Hypothalamus (tissue), 51 donors: ENCODE data around the gene PSMB1.

Experiments used
- DNase-seq, 51 donors: peaks; one replicate each; lab custom pipeline; 2025; lab: John Stamatoyannopoulos, UW

PSMB1 gene

GRCh38 chr6:170552765-170553533, at the start of gene PSMB1:
PSMB1 (minus strand) TSS chr6:170553307; CDS start chr6:170553242, 65 bp downstream.
- peak; percentile 15 to 97 (median 91) for DNase-seq

DNA sequence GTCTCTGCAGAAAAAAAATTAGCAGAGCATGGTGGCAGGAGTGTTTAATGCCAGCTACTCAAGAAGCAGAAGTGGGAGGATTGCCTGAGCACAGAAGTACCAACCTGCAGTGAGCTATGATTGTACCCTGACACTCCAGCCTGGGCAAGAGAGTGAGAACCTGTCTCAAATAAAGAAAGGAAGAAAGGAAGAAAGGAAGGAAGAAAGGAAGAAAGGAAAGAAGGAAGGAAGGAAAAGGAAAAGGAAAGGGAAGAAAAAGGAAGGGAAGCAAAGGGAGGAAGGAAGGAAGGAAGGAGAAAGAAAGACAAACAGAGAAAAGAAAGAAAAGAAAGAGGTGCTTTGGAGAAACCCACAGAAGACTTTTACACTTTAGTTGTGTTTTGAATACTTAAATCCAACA, 44.2 kb upstream of the PSMB1 start:
- no peak for DNase-seq

GRCh38 chr6:170596426-170596825, 43.3 kb upstream of the PSMB1 start:
- no peak for DNase-seq

DNA sequence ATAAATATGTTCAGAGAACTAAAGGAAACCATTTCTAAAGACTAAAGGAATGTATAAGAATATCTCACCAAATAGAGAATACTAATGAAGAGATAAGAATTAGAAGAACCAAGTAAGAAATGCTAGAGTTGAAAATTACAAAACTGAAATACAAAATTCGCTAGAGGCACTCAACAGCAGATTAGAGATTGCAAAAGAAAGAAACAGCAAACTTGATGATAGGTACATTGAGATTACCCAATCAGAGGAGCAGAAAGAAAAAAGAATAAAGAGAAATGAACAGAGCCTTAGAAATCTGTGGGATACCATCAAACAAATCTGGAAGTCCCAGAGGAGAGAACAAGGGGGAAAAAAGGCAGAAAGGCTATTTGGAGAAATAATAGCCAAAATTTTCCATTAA, 37.6 kb upstream of the PSMB1 start:
- DNase-seq: no peak

DNA sequence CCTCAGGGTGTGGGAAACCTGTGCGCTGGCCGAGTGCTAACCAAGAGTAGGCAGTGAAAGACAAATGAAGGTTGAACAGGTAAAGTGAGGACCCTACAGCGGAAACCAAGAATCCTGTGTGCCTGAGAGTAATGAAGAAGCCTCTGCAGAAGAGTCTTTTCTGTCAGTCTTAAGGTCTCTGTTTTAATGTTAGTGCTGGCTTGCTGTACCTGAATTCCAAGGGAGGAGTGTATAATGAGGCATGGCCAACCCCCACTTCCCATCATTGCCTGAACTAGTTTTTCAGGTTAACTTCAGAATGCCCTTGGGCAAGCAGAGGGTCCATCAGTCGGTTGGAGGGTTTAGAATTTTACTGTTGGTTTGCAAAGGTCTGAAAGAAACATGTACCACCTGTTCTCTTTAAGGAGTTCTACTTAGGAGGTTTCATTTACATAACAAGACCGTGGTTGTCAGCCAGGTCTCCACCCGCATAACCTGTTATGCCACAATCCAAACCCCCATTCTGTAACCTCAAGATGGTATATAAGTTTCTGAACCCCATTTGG, 31.9 kb upstream of the PSMB1 start:
- no peak for DNase-seq

DNA sequence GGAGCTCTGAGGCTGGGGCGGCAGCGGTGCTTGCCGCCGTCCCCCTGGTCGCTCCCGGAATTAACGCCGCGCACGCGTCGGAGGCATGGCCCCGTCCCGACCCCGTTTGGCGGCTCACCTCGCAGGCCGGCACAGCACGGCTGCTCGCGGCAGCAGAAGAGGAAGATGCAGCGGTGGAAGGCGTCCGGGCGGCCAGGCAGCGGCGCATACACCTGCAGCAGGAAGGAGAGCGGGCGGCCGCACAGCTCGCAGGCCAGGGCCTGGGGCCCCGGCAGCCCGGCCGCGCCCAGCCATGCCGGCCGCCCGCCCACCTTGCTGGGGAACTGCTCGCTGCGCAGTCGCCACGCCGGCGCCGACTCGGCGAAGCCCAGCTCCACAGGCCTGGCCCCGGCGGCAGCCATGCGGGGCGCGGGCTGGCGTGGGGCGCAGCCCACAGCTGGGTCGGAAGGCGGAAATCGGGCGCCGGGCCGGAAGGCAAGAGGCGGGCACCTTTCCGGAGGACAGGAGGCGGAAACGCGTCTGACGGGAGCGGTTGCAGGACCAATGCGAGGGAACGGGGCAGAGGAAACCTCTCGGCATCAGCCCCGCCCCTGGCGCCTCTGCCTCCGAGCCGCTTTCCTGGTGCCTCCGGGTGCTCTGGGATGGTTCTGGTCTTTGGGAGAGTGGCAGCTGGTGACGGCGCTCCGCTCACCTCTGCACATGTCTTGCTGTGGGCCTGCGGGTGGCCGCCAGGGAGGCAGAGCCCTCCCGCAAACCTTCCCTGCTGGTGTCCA, 31.3 kb upstream of the PSMB1 start, which contains the start of gene PDCD2:
PDCD2 (minus strand) TSS at position 457 of the 773 bp plus-strand sequence; CDS start at position 401, 56 bp downstream.
- DNase-seq: peak; percentile 34 to 95 (median 83)

- peak in 1 of 51 donors; percentile 10 for DNase-seq
These were observed 30.7 kb upstream of the PSMB1 start for GRCh38 chr6:170583756-170584180.

GRCh38 chr6:170578909-170579308, 25.8 kb upstream of the PSMB1 start:
- no peak for DNase-seq

- no peak for DNase-seq
These were observed 22.1 kb upstream of the PSMB1 start for GRCh38 chr6:170575250-170575649.

DNA sequence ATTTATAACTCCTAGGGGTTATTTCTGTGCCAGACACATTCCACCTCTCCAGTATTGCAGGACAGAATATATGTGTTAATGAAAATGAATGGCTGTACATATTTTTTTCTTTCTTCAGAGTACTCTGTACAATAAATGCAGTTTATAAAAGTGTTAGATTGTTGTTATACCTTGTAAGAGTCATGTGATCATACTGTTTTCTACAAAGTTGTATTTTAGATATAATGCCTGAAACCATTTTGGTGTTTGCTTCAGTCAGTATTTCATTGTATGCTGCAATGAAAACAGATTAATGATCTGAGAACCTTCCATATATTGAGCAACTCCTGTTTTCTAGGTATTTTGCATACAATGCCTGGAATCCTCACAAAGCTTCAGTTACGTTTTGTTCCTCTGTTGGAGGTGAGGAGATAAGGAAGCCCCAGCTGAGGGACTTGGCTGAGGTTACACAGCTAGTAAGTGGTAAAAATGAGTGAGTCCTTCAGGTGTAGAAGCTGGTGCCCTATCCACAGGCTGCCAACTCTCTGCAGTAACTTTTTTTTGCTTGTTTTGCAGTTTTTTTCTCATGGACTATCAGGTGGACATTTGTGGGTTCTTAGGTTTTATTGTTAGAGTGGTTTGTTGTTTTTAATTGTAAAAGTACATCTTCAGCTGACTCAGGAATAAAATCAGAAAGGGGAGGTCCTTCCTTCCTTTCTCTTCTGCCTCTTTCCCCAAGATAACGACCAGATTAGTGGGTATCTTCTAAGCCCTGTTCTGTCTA, 19.8 kb upstream of the PSMB1 start:
- no peak for DNase-seq

GRCh38 chr6:170564936-170565530, 11.9 kb upstream of the PSMB1 start:
- DNase-seq: no peak

DNA sequence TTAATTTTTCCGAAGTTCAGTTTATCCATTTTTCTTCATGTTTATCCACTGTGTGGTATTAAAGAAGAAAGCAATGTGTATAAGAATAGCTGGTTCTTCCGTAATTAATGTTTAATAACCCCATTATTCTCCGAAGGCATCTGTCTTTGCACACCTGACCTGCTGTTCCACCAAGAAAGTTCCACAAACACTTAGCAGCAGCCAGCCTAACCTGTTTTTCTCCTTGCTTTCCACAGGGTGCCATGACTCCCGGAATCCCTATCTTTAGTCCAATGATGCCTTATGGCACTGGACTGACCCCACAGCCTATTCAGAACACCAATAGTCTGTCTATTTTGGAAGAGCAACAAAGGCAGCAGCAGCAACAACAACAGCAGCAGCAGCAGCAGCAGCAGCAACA, 8.4 kb upstream of the PSMB1 start:
- DNase-seq: no peak

DNA sequence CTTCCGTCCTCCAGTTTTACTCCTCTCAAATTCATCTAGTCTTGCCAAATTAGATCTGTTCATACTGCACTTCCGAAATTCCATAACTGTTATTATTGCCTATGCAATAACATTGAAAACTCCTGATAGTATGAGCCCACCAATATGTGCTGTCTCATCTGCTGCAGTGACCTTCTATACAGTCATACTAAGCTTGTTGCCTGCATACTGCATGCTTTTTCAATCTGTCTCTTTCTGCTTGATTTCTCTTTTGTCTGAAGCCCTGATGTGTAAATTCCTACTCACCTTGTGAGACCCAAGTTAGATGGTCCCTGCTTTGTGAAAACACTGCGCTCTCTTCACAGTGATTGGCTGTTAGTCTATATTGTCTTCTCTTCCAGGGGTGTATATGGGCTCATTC, 2.2 kb upstream of the PSMB1 start:
- DNase-seq: no peak

DNA sequence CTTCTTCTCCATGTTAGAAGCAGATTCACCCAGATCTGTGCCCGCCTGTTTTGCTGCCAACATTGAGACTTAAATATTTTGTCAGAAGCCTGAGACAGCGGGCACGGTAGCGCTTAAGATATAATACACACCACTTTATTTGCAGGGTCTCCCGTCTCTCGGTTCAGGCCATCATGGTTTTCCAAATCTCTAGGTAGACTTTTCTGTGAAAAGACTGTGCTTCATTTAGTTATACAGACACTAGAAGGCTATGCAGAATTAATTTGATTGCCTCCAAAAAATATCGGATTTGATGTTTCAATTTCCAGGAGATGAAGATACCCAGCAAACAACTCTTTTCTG, 1.7 kb upstream of the PSMB1 start:
- DNase-seq: no peak

DNA sequence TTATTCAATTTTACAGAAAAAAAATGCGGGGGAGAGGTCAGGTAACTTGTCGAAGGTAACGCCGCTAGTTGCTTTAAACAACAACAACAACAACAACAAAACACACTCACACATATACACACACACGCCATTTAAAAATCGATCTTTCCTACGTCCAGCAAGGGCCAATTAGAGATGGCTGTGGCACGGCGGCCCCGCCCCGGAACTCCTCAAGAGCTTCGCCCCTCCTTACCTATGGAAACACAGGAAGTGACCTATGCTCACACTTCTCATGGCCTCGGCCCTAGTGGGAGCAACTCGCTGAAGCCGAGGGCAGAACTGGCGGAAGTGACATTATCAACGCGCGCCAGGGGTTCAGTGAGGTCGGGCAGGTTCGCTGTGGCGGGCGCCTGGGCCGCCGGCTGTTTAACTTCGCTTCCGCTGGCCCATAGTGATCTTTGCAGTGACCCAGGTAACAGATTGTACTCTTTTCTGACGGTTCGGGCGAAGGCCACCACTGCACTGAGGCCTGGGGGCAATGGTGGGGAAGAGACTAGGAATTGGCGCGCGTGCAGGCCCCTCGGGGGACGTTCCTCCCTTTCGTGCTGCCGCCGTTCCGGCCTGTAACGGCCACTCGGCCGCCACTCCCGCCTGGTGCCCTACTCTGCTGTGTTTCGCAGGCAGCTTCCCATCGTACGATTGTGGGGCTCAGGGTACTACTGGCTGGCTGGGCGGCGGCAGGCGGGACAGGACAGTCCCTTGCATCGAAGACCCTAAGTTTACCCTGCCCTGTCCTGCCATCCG, 1.1 kb upstream of the PSMB1 start, which contains the start of gene TBP:
TBP (plus strand) TSS at position 357 of the 783 bp plus-strand sequence. CDS start 2,661 bp downstream, outside the sequence.
- peak; percentile 72 to 99 (median 96) for DNase-seq

DNA sequence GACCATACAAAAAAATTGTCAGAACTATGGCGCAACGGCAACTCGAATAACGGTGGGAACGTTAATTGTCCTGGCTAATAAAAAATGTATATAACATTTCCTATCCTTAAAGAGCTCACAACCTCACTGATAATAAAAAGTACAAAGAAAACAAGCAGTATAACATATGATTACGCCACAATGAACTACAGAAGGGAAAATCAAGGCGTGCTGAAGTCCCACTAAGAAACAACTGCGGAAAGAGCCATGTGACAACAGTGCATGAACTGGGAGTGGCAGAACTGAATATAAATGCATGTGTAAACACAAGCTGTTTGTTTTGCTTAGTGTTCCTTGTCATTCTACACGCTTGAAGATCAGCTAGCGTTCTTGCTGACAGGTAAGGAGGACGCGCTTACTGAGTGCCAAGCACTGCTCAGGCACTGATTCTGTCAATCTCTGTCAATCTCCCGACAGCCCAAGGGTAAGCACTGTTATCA, 466 bp upstream of the PSMB1 start:
- DNase-seq: peak in 20 of 51 donors; percentile 16 to 80 (median 60)

GRCh38 chr6:170545405-170545804, 7.7 kb downstream of the PSMB1 start:
- DNase-seq: no peak

- DNase-seq: peak in 2 of 51 donors; percentile 7 to 53
These were observed 10.9 kb downstream of the PSMB1 start for GRCh38 chr6:170542031-170542719.

DNA sequence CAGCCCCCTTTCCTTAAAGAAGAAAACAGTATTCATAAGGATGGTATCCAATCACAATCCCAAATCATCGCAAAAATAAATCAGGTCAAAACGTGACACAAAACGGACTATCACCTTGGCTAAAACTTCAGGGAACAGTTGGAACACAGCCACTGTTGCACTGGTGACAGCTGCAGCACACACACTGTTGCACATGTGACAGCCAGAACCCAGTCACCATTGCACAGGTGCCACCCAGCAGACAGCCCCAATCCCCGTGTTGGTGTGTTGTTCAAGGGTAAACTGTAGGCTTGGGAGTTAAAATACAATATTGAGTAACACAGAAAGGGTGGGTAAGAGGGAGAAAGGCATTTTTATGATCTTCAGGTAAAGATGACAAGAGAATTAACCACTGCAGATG, 15.8 kb downstream of the PSMB1 start:
- no peak for DNase-seq
